K562 (cell line): ENCODE data around the gene ITGA11. TPM values are rescaled to one million over a fixed set of nuclear protein-coding genes. Genes with fewer than 3 reads are reported as not detected.

Experiments
- ATAC-seq: fragments of 200-7000 bp; cut with Tn5 transposase; 3 replicates; pipeline ENCODE4 v1.9.1; 2020; ENCODE audit warnings: moderate library complexity
- BruUV-seq: library from RNA; stranded (reverse); fragments of 400-500 nt; replicated peaks from 2 replicates; lab custom pipeline; 2021; lab: Mats Ljungman, UMichigan
- CTCF ChIA-PET: fragments of 300-600 bp; formaldehyde crosslinking; extraction: SDS; loops from one replicate; lab custom pipeline; 2021; ENCODE audit warnings: low intra/inter-chr PET ratio; lab: Yijun Ruan, JAX
- POLR2A ChIA-PET: fragments of 300-600, 350-650 bp; sonication (Branson Sonifier 250); formaldehyde crosslinking; extraction: SDS; loops from one replicate; lab custom pipeline; 2021; ENCODE audit warnings: antibody characterized with exemption, inconsistent platforms; lab: Yijun Ruan, JAX
- DNase-seq, 4 experiments: peaks; one replicate each; pipeline versions ENCODE4 v3.0.0 to v3.0.0-alpha.2; 2011 to 2018; ENCODE audit warnings: low spot score in 3 of 4, mixed read lengths in 3 of 4; ENCODE audit errors: extremely low read depth in 1 of 4
- FAIRE-seq: peaks from 2 replicates; lab custom pipeline; 2011; peaks lifted over from hg19 to GRCh38; lab: Jason Lieb, UNC
- H2AFZ ChIP-seq: 2 replicates; pipeline ENCODE4 v1.6.0; 2011; ENCODE audit warnings: low read depth, low read length, control low read depth, inconsistent platforms
- H3K27ac ChIP-seq: fragments of 200-600 bp; 3 replicates; pipeline ENCODE4 v1.8.0; 2011; ENCODE audit warnings: low read depth, mild to moderate bottlenecking, control low read depth, inconsistent platforms, low read length, moderate library complexity, mixed read lengths; ENCODE audit errors: extremely low read depth
- H3K27me3 ChIP-seq, 2 experiments: fragments of 300-600 bp in 1 of 2; 2 replicates in 1 of 2; 3 replicates in 1 of 2; pipeline versions ENCODE4 v1.6.0 to v1.8.0; 2011; ENCODE audit warnings: inconsistent platforms in 2 of 2, low read length in 2 of 2, mild to moderate bottlenecking in 1 of 2, mixed read lengths in 1 of 2, moderate library complexity in 1 of 2; ENCODE audit not compliant: control insufficient read depth in 2 of 2, insufficient read depth in 2 of 2
- H3K36me3 ChIP-seq: fragments of 300-600 bp; 3 replicates; pipeline ENCODE4 v1.8.0; 2011; ENCODE audit warnings: mild to moderate bottlenecking, low read length, inconsistent platforms; ENCODE audit not compliant: control insufficient read depth, insufficient read depth
- H3K4me1 ChIP-seq, 2 experiments: fragments of 200-600 bp in 1 of 2; replicated peaks in 1 of 2; 2 replicates in 1 of 2; 3 replicates in 1 of 2; pipeline versions ENCODE4 v1.5.1 to v1.8.0; 2011; ENCODE audit warnings: inconsistent platforms in 2 of 2, low read length in 2 of 2, mild to moderate bottlenecking in 1 of 2, mixed read lengths in 1 of 2, moderate library complexity in 1 of 2; ENCODE audit not compliant: control insufficient read depth in 2 of 2, insufficient read depth in 2 of 2
- H3K4me2 ChIP-seq: 2 replicates; pipeline ENCODE4 v1.6.1; 2011; ENCODE audit warnings: low read length, control low read depth, inconsistent platforms, mixed read lengths; ENCODE audit not compliant: insufficient read depth
- H3K4me3 ChIP-seq: fragments of 200-600 bp; sonication (generic), shearing (Covaris generic); 2 replicates; pipeline ENCODE4 v1.5.1; 2016; ENCODE audit warnings: control low read depth, inconsistent platforms
- H3K79me2 ChIP-seq: fragments of 200-600 bp; 3 replicates; pipeline ENCODE4 v1.8.0; 2011; ENCODE audit warnings: low read length, inconsistent platforms; ENCODE audit not compliant: control insufficient read depth, insufficient read depth
- H3K9ac ChIP-seq, 2 experiments: 2 replicates each; pipeline versions ENCODE4 v1.6.0 to v1.6.1; 2011; ENCODE audit warnings: low read depth in 2 of 2, low read length in 2 of 2, control low read depth in 1 of 2, inconsistent platforms in 1 of 2, mild to moderate bottlenecking in 1 of 2, mixed read lengths in 1 of 2; ENCODE audit not compliant: insufficient read depth in 1 of 2
- H3K9me1 ChIP-seq: one replicate; pipeline ENCODE4 v1.6.0; 2011; ENCODE audit warnings: inconsistent platforms, mild to moderate bottlenecking, low read length, moderate library complexity; ENCODE audit not compliant: control insufficient read depth, insufficient read depth
- H3K9me3 ChIP-seq: replicated peaks from 2 replicates; pipeline ENCODE4 v1.5.1; 2011; ENCODE audit warnings: low read depth, low read length, inconsistent platforms; ENCODE audit not compliant: control insufficient read depth, insufficient read depth
- H4K20me1 ChIP-seq: replicated peaks from 2 replicates; pipeline ENCODE4 v1.6.1; 2011; ENCODE audit warnings: low read length, inconsistent platforms, mixed read lengths; ENCODE audit not compliant: control insufficient read depth, insufficient read depth
- HES1 ChIP-seq: fragments of 450-650 bp; IDR thresholded peaks from 2 replicates; pipeline ENCODE4 v1.6.1; 2016; ENCODE audit warnings: low read depth, mild to moderate bottlenecking, moderate library complexity
- HEY1 ChIP-seq: fragments of 250-450 bp; sonication (Bioruptor Pico); IDR thresholded peaks from 2 replicates; pipeline ENCODE4 v1.5.0; 2020; ENCODE audit warnings: mild to moderate bottlenecking, moderate library complexity, borderline replicate concordance
- HIVEP1 ChIP-seq: fragments of 250-450 bp; sonication (Bioruptor Pico); IDR thresholded peaks from 2 replicates; pipeline ENCODE4 v1.4.0; 2020; ENCODE audit warnings: mild to moderate bottlenecking
- HNRNPL ChIP-seq: fragments of 200-400 bp; formaldehyde crosslinking; IDR thresholded peaks from 2 replicates; pipeline ENCODE4 v1.6.1; 2017; ENCODE audit warnings: low read depth, mild to moderate bottlenecking, low read length
- ID3 ChIP-seq, 2 experiments: fragments of 250-450 bp in 1 of 2; fragments of 450-650 bp in 1 of 2; sonication (Bioruptor Pico) in 1 of 2; IDR thresholded peaks; 2 replicates each; pipeline versions ENCODE4 v1.6.1 to v1.8.0; 2016 to 2021; ENCODE audit warnings: mild to moderate bottlenecking in 2 of 2, moderate library complexity in 2 of 2, missing compliant biosample characterization in 1 of 2, missing genetic modification characterization in 1 of 2
- NFATC3 ChIP-seq: fragments of 450-650 bp; IDR thresholded peaks from 2 replicates; pipeline ENCODE4 v1.6.1; 2017; ENCODE audit warnings: mild to moderate bottlenecking
- SMARCC2 ChIP-seq: fragments of 450-650 bp; IDR thresholded peaks from 2 replicates; pipeline ENCODE4 v1.6.1; 2017; ENCODE audit warnings: antibody characterized with exemption, moderate library complexity, mild to moderate bottlenecking, low read depth
- SRSF9 ChIP-seq: fragments of 200-400 bp; formaldehyde crosslinking; IDR thresholded peaks from 2 replicates; pipeline ENCODE4 v1.6.1; 2017; ENCODE audit warnings: low read depth, low read length, borderline replicate concordance
- ZFPM2 ChIP-seq: fragments of 250-450 bp; sonication (Bioruptor Pico); IDR thresholded peaks from 2 replicates; pipeline ENCODE4 v1.5.1; 2022; ENCODE audit warnings: mild to moderate bottlenecking
- ZNF140 ChIP-seq: fragments of 250-450 bp; sonication (Bioruptor Pico); IDR thresholded peaks from 2 replicates; pipeline ENCODE4 v1.8.0; 2021; ENCODE audit warnings: moderate library complexity, mild to moderate bottlenecking, inconsistent platforms
- ZNF232 ChIP-seq: sonication (generic); formaldehyde crosslinking; IDR thresholded peaks from 2 replicates; pipeline ENCODE4 v1.8.0; 2022; ENCODE audit warnings: mild to moderate bottlenecking, missing genetic modification reagents
- ZNF274 ChIP-seq: IDR thresholded peaks from 2 replicates; pipeline ENCODE4 v1.6.1; 2011; ENCODE audit warnings: low read depth, mild to moderate bottlenecking, low read length, moderate library complexity, borderline replicate concordance
- ZNF431 ChIP-seq: sonication (generic); formaldehyde crosslinking; IDR thresholded peaks from 2 replicates; pipeline ENCODE4 v1.8.0; 2022; ENCODE audit warnings: mild to moderate bottlenecking, missing genetic modification reagents
- ZNF76 ChIP-seq: fragments of 250-450 bp; sonication (Bioruptor Pico); IDR thresholded peaks from 2 replicates; pipeline ENCODE4 v1.4.0; 2020; ENCODE audit warnings: mild to moderate bottlenecking, moderate library complexity, borderline replicate concordance
- WGBS: fragments of 100-300 bp; shearing (Covaris generic); methylation state at CpG from one replicate; pipeline ENCODE4 v1.1.6; 2016; ENCODE audit warnings: low coverage, mixed read lengths; ENCODE audit not compliant: insufficient coverage; ENCODE audit errors: missing lambda C conversion rate; 5-methylcytosine and 5-hydroxymethylcytosine counted together
- in situ Hi-C: fragments of 300-500 bp; cut with MboI; formaldehyde crosslinking; loops from 4 replicates; pipeline ENCODE4 v1.15.0; 2018; ENCODE audit warnings: inconsistent platforms, mixed read lengths
- intact Hi-C: fragments of 100-400 bp; cut with micrococcal nuclease; formaldehyde crosslinking; loops from 2 replicates; pipeline ENCODE4 v1.14.2; 2022
- polyA plus RNA-seq, 8 experiments: library from polyadenylated mRNA; depleted of rRNA in 4 of 8; stranded (reverse) in 5 of 8; unstranded in 3 of 8; fragments of >200 nt; fragmentation: Nextera tagmentation in 2 of 8; fragmentation: Illumina TruSeq in 1 of 8; extraction: Ambion mirVana in 2 of 8; extraction: Trizol in 1 of 8; gene quantifications; 2 replicates each; pipeline versions ENCODE4 v1.2.1 to v1.2.3, GENCODE V29; 2011 to 2014; ENCODE audit warnings: inconsistent platforms in 1 of 8, missing spikeins in 1 of 8
- total RNA-seq, 7 experiments: library from RNA; depleted of rRNA in 6 of 7; stranded (reverse); fragments of >200 nt in 6 of 7; fragmentation: Illumina TruSeq in 2 of 7; extraction: Trizol in 2 of 7; gene quantifications; 2 replicates each; pipeline versions ENCODE4 v1.2.1 to v1.2.3, GENCODE V29; 2011 to 2021; ENCODE audit warnings: low replicate concordance in 1 of 7

Gene ITGA11
- total and polyA plus RNA-seq, 9 of the 15 experiments (the other 6 are each of a cell fraction or from before 2014, with no cell fraction given): 0.01 TPM; not detected in 8

GRCh38 chr15:68367992-68368391 lies 64.0 kb downstream of the ITGA11 start:
- Histone ChIP-seq H3K27me3 (peaks cover 22 to 57% of the 10 kb centered on the region in 2 experiments; a peak in 4 of 5 replicates), H3K9me3 (no peaks in the 10 kb centered on the region), H3K4me1 (peaks cover 0 to 4% of the 10 kb centered on the region in 2 experiments; a peak in 1 of 5 replicates), H3K4me3 (no peak overlapping the region), H3K9me1 (no peaks in the 10 kb centered on the region), H3K79me2 (no peaks in the 10 kb centered on the region), H3K36me3 (no peaks in the 10 kb centered on the region), H3K9ac (no peak overlapping the region), H3K4me2 (no peak overlapping the region), H4K20me1 (no peaks in the 10 kb centered on the region), H2AFZ (no peak overlapping the region), H3K27ac (no peak overlapping the region)
- no peak for TF ChIP-seq HIVEP1
- no peak for TF ChIP-seq ID3 (CRISPR knock-in tag; IDR thresholded peaks at IDR 0.05)
- TF ChIP-seq ID3 (tag; IDR thresholded peaks at IDR 0.05): 0 out of 2 replicates have a peak, but pooled peaks have one; percentile 19
- intact Hi-C loops: no loop called here
- ATAC-seq (no peak), DNase-seq (no peak), FAIRE-seq (no peak)
- 0% methylated on average over 5 of the region's 5 CpGs for WGBS
- in situ Hi-C loops: no loop called here
- POLR2A ChIA-PET: interaction anchor here (0.7 kb wide), 1 partner anchor 19 kb away, joined by 3 read pairs; no protein-coding TSS in a partner anchor
- no TSS peak for BruUV-seq
- CTCF ChIA-PET: no interaction called here

- no TSS peak for BruUV-seq
- Histone ChIP-seq H4K20me1 (no peaks in the 10 kb centered on the region), H3K36me3 (no peaks in the 10 kb centered on the region), H3K9ac (no peak overlapping the region), H2AFZ (no peak overlapping the region), H3K4me3 (no peak overlapping the region), H3K79me2 (no peaks in the 10 kb centered on the region), H3K27me3 (peaks cover 22 to 55% of the 10 kb centered on the region in 2 experiments; a peak in 4 of 5 replicates), H3K4me2 (no peak overlapping the region), H3K27ac (no peak overlapping the region), H3K4me1 (peaks cover 0 to 2% of the 10 kb centered on the region in 2 experiments; a peak in 1 of 5 replicates), H3K9me3 (no peaks in the 10 kb centered on the region), H3K9me1 (no peaks in the 10 kb centered on the region)
- in situ Hi-C loops (no loop called here), intact Hi-C loops (no loop called here)
- FAIRE-seq (no peak), ATAC-seq (no peak; the same call in 2 of the 3 replicates), DNase-seq (no peak)
- ChIA-PET CTCF (interaction anchor here (0.6 kb wide), 1 partner anchor 11 kb away, joined by 4 read pairs; no protein-coding TSS in a partner anchor), POLR2A (no interaction called here)
- WGBS: 0% methylated on average over 3 of the region's 4 CpGs
- TF ChIP-seq HEY1 (no peak), ZNF274 (no peak), ZNF431 (no peak), ZNF140 (CRISPR knock-in tag) (no peak), NFATC3 (no peak), HNRNPL (no peak), ZNF76 (CRISPR knock-in tag) (no peak), HES1 (no peak), SMARCC2 (no peak), ZNF232 (CRISPR knock-in tag) (no peak), ZFPM2 (no peak), SRSF9 (no peak)
These were observed 64.7 kb downstream of the ITGA11 start for GRCh38 chr15:68367226-68367625.
